Measurements from ENCODE around the gene SPPL2C. TPM values are rescaled to one million over a fixed set of nuclear protein-coding genes. Genes with fewer than 3 reads are reported as not detected.
A peak's percentile ranks its signal among the peaks of the same experiment; 100 is the strongest.

SPPL2C gene
- total RNA-seq, 3 donors from 2014 or later = not detected

- Histone ChIP-seq H3K4me1 (no peaks in the 10 kb centered on the region), H3K4me3 (no peak overlapping the region), H3K27me3 (no peaks in the 10 kb centered on the region), H3K9me3 (no peaks in the 10 kb centered on the region), H3K36me3 (no peaks in the 10 kb centered on the region), H3K27ac (no peak overlapping the region)
- intact Hi-C loops (cut with DNase I; ENCODE audit: low total_unique reads) = loop anchor here (10.0 kb wide), 1 partner anchor 97 kb away; no protein-coding TSS in a partner anchor
- DNase-seq (ENCODE audit: low spot score in 2 of 2) = no peak
- TF ChIP-seq CTCF (IDR thresholded peaks at IDR 0.05) = no peak
Measured at GRCh38 chr17:45851873-45852272, 7.2 kb downstream of the SPPL2C start.

GRCh38 chr17:45852535-45853297 is 8.0 kb downstream of the SPPL2C start:
- Histone ChIP-seq H3K36me3 (no peaks in the 10 kb centered on the region), H3K9me3 (no peaks in the 10 kb centered on the region), H3K4me3 (peak overlapping the region in 1 of 3 donors; percentile 19), H3K27me3 (no peaks in the 10 kb centered on the region), H3K4me1 (no peaks in the 10 kb centered on the region), H3K27ac (no peak overlapping the region)
- no peak for DNase-seq (ENCODE audit: low spot score in 2 of 2)
- TF ChIP-seq POLR2AphosphoS5 (IDR thresholded peaks at IDR 0.05) = no peak
- TF ChIP-seq POLR2A (IDR thresholded peaks at IDR 0.05) = no peak
- peak; percentile 61 to 75 (median 72) for TF ChIP-seq CTCF (IDR thresholded peaks at IDR 0.05)
- intact Hi-C loops (cut with DNase I; ENCODE audit: low total_unique reads) = loop anchor here (10.0 kb wide), 1 partner anchor 98 kb away; no protein-coding TSS in a partner anchor

GRCh38 chr17:45854209-45854608 is 9.5 kb downstream of the SPPL2C start:
- H3K4me1 ChIP-seq = no peaks in the 10 kb centered on the region
- H3K4me3 ChIP-seq = no peak overlapping the region
- intact Hi-C loops (cut with DNase I; ENCODE audit: low total_unique reads) = loop anchor here (10.0 kb wide), 1 partner anchor 99 kb away; no protein-coding TSS in a partner anchor
- H3K9me3 ChIP-seq = no peaks in the 10 kb centered on the region
- H3K36me3 ChIP-seq = no peaks in the 10 kb centered on the region
- DNase-seq (ENCODE audit: low spot score in 2 of 2) = no peak
- H3K27me3 ChIP-seq = no peaks in the 10 kb centered on the region
- no peak overlapping the region for H3K27ac ChIP-seq
- no peak for TF ChIP-seq POLR2A (IDR thresholded peaks at IDR 0.05)
- no peak for TF ChIP-seq POLR2AphosphoS5 (IDR thresholded peaks at IDR 0.05)
- no peak for TF ChIP-seq CTCF (IDR thresholded peaks at IDR 0.05)

- no peaks in the 10 kb centered on the region for H3K4me1 ChIP-seq
- no peak for TF ChIP-seq POLR2AphosphoS5 (IDR thresholded peaks at IDR 0.05)
- TF ChIP-seq CTCF (IDR thresholded peaks at IDR 0.05) = no peak
- TF ChIP-seq POLR2A (IDR thresholded peaks at IDR 0.05) = no peak
Measured at GRCh38 chr17:45855691-45856336, 11.1 kb downstream of the SPPL2C start.

More at GRCh38 chr17:45855691-45856336, 11.1 kb downstream of the SPPL2C start:
- DNase-seq (ENCODE audit: low spot score in 2 of 2) = no peak
- Histone ChIP-seq H3K27me3 (no peaks in the 10 kb centered on the region), H3K9me3 (no peaks in the 10 kb centered on the region), H3K27ac (no peak overlapping the region), H3K4me3 (no peak overlapping the region), H3K36me3 (no peaks in the 10 kb centered on the region)
- intact Hi-C loops (cut with DNase I; ENCODE audit: low total_unique reads) = loop anchor here (5.0 to 10.0 kb wide), 2 partner anchors 101 to 1444 kb away; no protein-coding TSS in a partner anchor

Data from breast epithelium (tissue), 4 donors.